HTERT RPE-1 (cell line): ENCODE results near the gene TBC1D2B.
"Not testable (repeated sequence)": the region's sequence is repeated elsewhere in the genome, so short reads cannot be mapped to it uniquely, and the experiment has no call there.

Source experiments
- in situ Hi-C: fragments of 300-500 bp; cut with MboI; formaldehyde crosslinking; loops from 4 replicates; pipeline ENCODE4 v1.14.3; 2020; ENCODE audit warnings: low sequenced_read_pairs

Gene TBC1D2B

DNA sequence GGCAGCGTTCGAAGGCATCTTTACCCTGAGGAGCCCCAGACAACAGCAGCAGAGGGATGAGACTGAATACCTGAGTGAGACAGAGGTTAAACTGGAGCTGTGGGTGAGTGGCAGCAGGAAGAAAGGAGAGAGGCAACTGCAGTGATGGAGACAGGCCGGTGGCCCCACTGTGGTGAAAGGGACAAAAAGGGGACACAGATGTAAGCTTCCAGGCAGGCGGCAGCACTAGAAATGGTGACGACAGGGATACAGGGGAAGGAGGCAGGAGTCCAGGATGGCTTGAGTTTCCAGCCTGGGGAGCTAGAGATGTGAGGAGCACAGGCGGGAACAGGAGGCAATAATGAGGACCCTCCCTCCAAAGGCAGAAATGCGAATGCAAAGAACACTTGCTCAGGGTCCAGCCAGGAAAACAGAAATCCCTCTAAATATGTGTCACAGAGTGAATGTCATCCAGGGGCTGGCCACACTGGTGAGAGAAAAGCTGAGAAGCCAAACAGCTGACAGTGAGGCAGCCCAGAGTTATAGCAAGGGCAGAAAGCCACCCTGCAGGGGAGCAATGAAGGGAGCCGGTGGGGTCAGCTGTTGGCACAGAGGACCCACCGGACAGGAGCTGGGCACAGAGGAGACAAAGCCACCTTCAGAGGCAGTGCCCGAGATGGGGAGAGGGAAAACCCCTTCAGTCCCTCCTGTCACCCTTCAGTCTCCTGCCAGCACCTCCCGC, 70.1 kb downstream of the TBC1D2B start:
- in situ Hi-C loops = no loop called here

DNA sequence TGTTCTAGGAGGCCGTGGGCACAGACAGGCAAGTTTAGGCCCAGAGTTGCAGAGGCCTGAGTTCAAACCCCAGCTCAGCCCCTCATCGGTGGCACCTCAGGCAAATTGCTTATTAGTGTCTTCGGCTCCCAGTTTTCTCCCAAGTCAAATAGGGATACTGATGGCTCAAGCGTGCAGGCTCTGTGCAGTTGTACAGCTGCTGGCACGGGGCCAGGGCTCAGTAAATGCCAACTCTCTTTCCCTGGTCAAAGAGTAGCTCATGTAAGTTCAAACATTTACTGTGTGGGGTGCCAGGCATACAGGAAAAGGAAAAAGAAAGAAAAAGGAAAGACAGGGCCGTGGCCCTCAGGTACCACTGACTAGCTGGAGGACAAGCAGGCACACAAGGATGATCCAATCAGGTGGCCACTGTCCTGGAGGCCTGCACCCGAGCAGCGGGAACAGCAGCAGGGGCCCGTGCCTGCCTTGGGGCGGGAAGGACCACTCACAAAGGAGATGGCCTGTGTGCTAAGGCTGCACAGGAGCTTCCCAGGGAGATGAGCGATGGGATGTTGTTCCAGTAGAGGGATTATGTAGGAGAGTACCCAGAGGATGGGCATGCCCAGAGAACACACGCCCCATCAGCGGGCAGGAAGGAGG, 70.8 kb downstream of the TBC1D2B start:
- in situ Hi-C loops = no loop called here

DNA sequence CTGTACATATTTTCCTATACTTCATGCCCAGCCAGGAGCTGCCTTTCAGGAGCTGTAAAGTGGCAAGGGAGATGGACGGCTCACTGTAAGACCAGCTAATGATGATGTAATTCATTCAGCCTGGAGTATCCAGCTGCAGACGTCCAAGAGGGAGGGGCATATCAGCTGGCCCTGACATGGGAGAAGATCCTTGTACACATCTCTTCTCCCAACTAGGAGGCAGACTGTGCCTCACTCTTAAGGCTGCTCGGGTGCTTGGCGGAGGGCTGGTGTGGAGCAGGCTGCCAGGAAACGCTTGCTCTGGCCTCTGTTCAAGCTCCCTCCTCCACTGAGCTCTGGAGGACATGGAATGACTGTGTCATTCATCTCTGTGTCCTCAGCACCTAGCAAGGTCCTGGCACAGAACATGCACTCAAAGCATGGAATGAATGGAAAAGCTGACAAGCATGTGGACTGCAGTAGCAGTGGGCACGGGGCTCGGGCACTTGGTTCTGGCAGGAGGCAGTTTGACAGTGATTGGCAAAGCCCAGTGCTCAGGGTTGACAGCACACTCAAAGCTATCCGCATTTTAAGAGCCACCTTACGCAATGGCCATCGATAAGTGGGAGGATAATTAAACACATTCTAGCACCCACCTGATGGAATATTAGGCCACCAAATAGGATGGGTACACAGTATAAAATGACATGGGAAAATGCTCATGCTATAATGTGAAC, 72.4 kb downstream of the TBC1D2B start:
- in situ Hi-C loops = no loop called here

DNA sequence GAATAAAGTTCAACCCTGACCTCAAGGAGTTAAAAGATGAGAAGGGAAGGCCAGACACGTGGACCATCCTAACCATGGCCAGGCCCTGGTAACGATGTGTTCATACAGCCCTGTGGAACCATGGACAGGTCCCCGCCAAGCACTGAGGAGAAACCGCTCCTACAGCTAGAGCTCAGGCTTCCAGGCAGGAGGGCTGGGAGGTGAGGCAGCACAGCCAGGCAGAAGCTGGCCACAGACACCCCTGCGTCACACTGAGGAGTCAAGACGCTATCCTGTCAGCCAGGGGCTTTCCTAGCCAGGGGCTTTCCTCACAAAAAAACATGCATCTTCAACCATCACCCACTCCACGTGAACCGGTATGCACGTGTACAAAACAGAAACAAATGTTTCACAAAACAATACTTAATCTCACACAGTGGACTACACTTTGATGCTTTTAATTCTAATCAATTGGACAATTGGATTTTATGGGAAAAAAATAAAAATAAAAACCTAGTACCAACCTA, 73.2 kb downstream of the TBC1D2B start:
- in situ Hi-C loops = no loop called here

DNA sequence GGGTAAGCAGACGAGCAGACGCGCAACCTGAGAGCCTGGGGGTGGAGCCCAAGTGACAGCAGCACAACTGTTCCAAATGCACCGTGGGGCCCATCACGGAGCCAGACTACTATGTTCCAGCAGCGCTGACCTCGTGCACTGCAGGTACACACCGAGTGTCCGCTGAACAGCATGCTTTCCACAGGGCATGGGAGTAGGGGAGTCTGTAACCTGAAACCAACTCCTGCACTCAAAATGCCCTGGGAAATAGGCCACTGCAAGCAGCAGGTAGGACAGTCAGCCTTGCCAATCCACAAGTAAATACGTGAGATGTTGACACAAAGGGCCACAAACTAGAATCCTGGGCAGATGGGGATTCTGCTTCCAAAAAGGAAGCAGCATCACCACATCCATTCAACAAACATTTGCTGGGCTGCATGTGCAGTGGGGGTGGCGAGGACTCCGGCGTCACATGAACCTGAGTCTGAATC, 73.9 kb downstream of the TBC1D2B start:
- in situ Hi-C loops = no loop called here

DNA sequence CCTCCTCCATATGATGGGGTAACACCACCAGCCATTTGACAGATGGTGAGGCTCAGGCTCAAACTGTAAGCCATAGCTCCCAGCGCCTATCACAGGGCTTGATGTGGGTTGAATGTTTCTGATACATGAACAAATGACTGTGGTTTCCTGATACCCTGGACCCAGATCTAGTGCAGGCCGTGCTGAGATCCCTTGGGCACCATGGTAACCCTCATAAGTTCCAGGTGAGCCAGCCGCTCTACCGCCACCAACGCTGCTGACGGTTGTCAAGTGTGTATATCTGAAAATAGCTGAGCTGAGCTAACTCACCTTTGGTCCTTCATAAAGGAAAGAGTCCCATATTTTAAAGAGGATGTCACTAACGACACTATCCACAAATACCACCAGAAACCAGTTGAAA, 74.5 kb downstream of the TBC1D2B start:
- in situ Hi-C loops = no loop called here

DNA sequence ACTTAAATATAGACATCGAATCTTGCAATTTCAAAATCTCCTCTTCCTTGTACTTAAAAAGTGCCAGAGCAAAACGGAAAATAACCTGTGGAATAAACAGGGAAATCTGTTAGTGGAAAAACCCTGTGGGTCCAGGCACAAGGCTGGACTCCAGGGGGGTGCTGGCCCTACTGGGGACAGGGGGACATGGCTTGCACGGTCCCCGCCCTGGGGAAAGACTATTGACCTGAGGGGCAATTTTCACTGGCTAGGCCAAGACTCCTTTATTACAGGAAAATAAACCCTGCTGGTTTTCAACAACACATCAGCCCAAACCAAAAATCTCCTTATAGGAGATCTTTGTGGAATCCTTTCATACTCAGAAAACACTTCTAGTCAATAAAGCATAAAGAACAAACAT, 75.9 kb downstream of the TBC1D2B start:
- in situ Hi-C loops = no loop called here

DNA sequence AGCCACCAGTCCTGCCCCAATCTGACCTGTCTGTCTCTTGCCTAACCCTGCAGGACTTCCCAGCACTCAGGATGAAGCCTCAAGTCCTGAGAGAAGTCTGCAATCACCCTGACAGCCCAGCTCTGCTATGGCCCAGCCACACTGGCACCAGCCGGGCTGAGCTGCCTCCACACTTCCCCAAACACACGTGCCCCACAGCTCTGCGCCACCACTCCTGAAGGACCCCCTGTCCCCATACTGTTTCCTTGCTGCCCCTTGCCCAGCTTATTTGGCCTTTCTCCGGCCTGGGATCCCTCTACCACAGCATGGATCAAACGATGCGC, 76.6 kb downstream of the TBC1D2B start:
- in situ Hi-C loops = no loop called here

DNA sequence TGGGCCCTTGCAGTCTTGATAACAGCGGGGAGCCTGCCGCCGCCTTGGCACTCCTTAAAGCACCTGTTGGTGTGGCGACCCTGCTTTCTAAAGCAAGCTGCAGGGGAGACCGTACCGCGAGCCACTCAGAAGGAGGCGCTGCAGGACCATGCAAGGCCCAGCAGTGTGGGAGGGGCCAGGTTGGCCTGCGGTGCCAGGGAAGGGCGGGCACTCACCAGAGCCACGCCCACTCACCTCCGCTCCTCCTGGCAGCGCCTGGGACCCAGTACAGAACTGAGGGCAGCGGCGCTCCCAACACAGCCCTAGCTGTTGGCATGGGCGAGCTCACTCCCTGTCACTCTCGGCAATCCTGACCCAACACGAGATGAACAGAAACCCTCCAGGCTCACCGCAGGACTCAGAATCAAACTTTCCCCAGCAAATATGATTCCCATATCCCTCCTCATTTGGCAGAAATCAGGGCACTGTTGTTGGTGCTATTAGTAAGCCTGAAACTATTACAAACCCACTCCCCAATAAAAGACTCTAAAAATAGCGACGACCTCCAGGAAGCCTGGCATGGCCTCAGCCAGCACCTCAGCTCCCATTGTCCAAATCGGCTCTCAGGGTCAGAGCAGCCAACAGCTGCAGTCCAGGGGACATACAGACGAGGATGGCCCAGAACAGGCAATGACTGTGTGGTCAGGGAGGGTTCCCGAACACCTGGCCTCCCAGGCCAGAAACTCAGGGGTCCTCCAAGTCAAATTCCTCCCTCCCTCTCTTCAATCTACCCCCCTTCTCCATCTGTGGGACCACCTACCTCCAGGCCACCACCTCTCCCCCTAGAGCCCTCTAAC, 77.2 kb downstream of the TBC1D2B start:
- in situ Hi-C loops = no loop called here

DNA sequence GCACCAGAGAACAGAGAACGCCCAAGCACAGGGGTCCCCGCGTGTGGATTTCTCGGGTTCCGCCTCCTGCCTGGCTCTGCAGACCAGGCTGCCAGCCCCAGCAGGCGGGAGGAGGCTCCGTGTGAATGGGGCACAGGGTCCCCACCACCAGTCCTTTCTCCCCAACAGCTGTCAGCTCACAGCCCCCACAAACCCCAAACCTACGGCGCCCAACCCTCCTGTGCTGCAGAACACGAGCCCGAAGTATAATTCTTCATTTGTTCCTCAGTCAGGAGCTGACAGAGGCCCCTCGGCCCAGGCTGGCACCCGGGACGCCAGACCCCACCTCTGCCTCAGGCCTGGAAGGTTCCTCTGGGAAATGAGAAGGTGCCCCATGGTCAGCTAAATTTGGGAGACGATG, 78.0 kb downstream of the TBC1D2B start:
- in situ Hi-C loops = no loop called here

DNA sequence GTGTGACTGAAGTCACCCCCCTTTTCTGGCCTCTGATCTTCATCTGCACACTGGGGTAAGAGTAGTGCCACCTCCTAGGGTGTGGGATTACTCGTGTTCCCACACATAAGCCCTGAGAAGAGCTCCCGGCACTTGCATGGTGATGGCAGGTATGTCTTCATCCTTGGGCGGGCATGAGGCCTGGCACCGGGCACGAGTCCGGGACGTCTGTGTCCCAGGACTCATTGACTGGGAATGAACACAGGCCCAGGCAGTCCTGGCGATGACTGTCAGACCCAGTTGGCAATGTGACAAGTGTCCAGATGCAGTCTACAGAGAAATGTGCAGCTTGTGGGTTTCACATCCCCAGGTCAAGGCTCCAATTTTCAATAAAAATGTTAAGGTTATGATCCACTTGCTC, 78.9 kb downstream of the TBC1D2B start:
- in situ Hi-C loops = no loop called here

DNA sequence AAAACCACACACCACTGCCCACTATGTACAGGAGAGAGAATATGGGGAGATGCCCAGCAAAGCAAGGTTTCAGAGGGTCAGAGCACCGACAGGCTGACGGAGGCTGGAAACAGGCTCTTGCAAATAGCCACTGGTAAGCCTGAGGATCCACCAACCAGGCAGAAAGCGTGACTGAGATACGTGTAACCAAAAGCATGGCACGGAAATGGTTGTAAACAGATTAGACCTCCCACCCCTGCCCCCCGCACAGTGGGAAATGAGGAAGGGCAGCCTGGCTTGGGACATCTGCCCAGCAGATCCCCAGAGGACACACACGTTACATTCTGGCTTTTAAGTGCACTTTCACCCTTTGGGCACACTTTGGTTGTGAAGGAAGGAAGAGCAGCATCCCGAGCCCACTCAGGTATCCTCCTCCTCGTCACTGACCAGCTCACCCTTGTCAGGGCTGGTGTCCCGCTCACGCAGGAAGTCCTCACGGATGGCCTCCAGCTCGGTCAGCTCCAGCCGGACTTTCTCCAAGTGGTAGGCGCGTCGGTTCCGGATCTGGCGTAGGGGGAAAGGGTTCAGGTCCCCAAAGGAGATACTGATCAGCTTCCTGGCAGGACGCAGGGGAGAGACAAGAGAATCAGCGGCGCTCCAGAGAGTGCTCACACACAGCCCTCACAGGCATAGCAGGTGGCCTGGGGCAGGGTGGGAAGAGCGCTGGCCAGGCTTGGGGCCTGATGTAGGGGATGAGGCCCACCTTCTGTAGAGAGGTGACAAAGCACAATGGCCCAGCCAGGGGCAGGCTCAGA, 79.6 kb downstream of the TBC1D2B start:
- in situ Hi-C loops = not testable (repeated sequence)

DNA sequence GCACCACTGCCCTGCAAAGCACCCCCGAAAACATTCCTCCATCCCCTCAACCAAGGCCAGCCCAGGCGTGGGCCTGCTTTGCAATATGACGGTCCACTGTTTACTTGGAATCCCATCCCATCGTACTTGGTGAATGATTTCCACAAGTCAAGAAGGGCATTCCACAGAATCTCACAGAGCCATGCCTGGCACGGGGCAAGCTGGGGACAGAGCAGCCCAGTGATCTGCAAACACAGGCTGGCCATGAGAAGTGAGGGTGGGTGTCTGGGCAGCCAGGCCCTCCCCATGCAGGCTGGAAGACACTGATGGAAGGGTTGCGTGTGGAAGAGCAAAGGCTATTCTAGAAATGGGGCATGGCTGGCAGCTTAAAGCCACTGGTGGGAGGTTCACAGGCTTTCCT, 80.3 kb downstream of the TBC1D2B start:
- in situ Hi-C loops = not testable (repeated sequence)

DNA sequence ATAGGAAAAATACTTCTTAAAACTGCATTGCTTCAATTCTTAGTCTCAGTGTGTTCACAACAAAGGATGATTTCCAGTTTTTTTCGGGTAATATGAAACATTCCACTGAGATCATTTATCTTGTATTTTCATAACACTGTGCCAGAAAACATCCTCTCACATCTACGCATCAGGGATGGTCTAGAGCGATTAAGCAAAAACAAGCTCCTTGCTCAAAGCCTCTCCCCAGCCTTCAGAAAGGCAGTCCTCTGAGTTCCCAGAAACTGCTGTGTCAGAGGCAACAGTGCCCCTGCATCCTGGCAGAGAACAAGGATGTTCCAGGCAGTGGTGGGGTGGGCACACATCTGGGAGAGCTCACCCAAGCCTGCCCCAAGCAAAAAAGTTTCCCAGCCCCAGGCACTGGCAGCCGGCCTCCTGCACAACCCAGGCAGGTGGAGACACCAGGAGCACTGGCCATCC, 80.8 kb downstream of the TBC1D2B start:
- in situ Hi-C loops = not testable (repeated sequence)

DNA sequence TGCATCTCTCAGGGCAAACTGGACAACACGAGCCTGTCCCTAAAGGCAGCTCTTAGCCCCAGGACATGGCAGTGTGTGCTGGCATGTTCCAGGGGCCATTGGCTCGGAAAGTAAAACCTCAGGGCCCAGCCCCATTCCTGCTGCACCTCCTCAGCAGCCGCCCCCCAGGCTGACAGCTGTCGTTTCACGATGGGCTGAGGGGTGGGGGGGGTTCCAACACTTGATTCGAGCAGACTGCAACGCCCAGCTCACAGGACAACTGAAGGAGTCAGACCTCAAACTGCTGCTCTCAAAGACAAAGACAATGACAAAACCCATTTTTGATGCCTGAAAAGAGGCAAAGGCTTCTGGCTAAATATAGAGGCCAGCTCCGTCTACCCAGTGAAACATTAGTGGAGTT, 81.3 kb downstream of the TBC1D2B start:
- in situ Hi-C loops = not testable (repeated sequence)

DNA sequence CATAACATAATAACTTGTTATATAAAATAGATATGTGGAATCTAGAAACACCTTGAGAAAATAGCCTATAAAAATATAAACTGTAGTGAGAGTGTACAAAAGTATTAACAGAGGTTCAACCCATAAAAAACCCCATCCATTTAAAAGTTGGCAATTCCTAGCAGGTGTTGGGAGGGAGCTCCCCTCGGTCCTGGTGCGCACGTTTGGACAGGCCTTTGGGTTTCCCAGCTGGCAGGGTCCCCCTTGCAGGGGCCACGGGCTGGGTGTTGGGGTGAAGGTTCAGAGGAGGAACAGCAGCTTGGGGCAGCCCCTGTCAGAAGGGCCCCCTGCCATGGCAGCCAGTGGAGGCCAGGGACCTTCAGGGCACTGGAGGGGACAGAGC, 82.0 kb downstream of the TBC1D2B start:
- in situ Hi-C loops = not testable (repeated sequence)

DNA sequence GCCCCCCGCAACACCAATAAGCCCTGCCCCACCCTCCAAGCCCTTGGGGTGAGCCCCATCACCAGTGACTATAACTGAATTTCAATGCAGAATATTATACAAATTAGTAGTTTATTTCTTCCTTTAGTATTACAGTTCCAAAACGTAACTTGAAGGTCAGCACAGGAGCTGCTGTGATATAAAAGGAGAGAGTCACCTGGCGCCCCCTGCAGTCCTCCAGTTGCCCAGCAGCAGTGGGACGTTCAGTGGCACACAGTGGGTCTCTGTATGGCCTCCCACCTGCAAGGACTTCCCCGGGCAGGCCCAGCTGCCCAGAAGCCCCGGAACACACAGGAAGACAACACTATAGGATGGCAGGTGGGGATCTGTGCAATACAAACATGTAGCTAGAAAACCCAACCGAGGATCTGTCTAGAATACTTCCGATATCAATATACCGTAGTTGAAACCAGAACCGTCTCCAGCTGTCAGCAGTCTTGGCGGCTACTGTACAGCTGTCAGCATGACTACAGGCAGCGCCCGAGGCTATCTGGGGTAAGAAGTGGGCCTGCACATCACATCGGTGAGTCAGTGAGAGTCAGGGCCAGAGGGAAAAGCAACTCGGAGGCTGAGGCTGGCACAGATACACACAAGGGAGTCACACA, 82.5 kb downstream of the TBC1D2B start:
- in situ Hi-C loops = not testable (repeated sequence)

DNA sequence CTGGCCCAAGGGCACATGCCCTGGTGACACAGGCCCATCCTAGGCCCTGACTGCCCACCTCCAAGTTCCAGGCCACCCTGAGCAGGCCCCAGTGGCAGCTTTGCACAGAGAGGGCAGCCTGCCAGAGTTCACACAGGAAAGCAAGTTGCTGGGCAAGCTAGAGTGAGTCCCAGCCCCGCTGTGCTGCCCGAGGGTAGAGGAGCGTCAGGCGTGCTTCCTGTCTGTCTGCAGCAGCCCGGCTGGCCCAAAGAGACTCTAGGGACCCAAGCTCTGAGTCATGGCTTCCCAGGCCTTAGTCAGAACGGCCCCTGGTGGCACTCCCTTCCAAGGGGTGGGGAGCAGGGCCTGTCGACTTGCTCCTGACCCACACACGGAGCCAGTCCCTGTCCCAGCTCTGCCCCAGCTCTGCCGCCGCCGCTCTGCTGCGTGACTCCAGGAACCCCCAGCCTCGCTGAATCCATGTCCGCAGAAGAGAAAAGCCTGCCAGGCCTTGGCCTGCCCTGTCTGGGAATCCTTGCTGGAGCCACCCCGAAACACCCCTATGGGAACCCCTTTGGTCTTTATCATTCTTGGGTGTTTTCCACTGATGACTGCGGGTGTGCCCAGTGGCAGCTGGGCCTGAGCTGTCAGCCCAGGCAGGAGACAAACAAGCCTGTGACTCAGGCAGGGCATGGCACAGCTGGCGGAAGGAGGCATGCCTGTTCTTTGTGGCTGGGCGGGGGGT, 83.4 kb downstream of the TBC1D2B start:
- in situ Hi-C loops = not testable (repeated sequence)

DNA sequence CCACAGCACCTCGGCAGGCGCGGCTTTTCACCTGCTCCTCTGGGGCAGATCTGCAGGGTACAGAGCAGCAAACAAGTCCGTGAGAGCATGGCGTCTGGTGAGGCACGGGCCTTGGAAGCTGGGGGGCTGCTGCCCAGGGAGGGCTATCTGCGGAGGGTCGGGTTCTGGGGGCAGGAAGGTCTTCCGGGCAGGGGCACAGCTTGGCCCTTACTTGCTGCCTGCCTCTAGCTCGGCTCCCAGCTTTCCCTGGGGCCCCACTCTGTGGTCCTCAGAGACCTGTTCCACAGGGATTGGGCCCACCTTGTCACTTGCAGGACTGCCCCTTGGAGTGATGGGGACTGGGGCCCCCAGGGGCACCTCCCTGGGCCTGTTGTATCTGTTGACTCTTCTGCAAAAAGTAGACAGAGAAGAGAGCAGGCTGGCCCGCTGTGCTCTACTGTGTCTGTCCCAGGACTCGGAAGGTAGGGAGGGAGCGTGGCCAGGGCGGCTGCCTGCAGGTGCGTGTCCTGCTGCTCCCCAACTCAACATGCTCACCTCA, 84.1 kb downstream of the TBC1D2B start:
- in situ Hi-C loops = no loop called here
